Glutamatergic neuron (in vitro differentiated cells): ENCODE results near the gene ERG28. TPM values are rescaled to one million over a fixed set of nuclear protein-coding genes. Genes with fewer than 3 reads are reported as not detected.

Source experiments
- DNase-seq: peaks from one replicate; pipeline ENCODE4 v3.0.0; 2022
- H3K27ac Mint-ChIP-seq: one replicate; pipeline ENCODE4 v1.8.0; 2020; ENCODE audit warnings: mild to moderate bottlenecking, mixed read lengths, inconsistent platforms; ENCODE audit not compliant: unreplicated experiment
- H3K27me3 Mint-ChIP-seq: one replicate; pipeline ENCODE4 v1.8.0; 2020; ENCODE audit warnings: mild to moderate bottlenecking, moderate library complexity, mixed read lengths, inconsistent platforms; ENCODE audit not compliant: unreplicated experiment
- H3K36me3 Mint-ChIP-seq: one replicate; pipeline ENCODE4 v1.8.0; 2020; ENCODE audit warnings: mild to moderate bottlenecking, mixed read lengths, inconsistent platforms; ENCODE audit not compliant: unreplicated experiment
- H3K4me1 Mint-ChIP-seq: one replicate; pipeline ENCODE4 v1.8.0; 2020; ENCODE audit warnings: mild to moderate bottlenecking, low read depth, mixed read lengths, inconsistent platforms; ENCODE audit not compliant: unreplicated experiment
- H3K4me3 Mint-ChIP-seq: one replicate; pipeline ENCODE4 v1.8.0; 2020; ENCODE audit warnings: mild to moderate bottlenecking, mixed read lengths, inconsistent platforms; ENCODE audit not compliant: unreplicated experiment
- H3K9me3 Mint-ChIP-seq: one replicate; pipeline ENCODE4 v1.8.0; 2020; ENCODE audit warnings: mild to moderate bottlenecking, moderate library complexity, mixed read lengths, inconsistent platforms; ENCODE audit not compliant: unreplicated experiment
- long read RNA-seq: library from polyadenylated mRNA; unstranded; transcript quantifications from one replicate; pipeline ENCODE4 v2.0.0, GENCODE V29; 2020; ENCODE audit not compliant: unreplicated experiment
- total RNA-seq: library from RNA; stranded (reverse); fragmentation: NEBNext Ultra II Directional; extraction: Animal tissue kit (Norgen Biotek cat#: 25700); gene quantifications from one replicate; pipeline ENCODE4 v1.2.1, GENCODE V29; 2021; ENCODE audit not compliant: unreplicated experiment
- TF ChIP-seq, protein P1 (sequence below): fragments of 200-600 bp; sonication (generic); IDR thresholded peaks from one replicate; pipeline ENCODE4 v1.5.0; 2021; ENCODE audit not compliant: partially characterized antibody, unreplicated experiment

The ERG28 gene
- 16.2 TPM for total RNA-seq
- long read RNA-seq, transcript ERG28-201 (5 exons, 2,633 nt), result major isoform, 37 of 47 reads
- long read RNA-seq, partial matches to known transcripts, result 3 of 47 reads
- long read RNA-seq, other reads (novel, unspliced or antisense), result 7 of 47 reads

GRCh38 chr14:75660630-75661498 is at the start of gene ERG28, which contains the start of gene TTLL5:
Gene ERG28, minus strand, starts transcription at chr14:75660876. Its CDS starts 3,374 bp downstream, at chr14:75657502.
Gene TTLL5, plus strand, starts transcription at chr14:75661246. Its CDS starts 1,904 bp downstream, at chr14:75663150.
- Mint-ChIP-seq H3K9me3 (peaks cover 5% of the 10 kb centered on the region), H3K27me3 (no peaks in the 10 kb centered on the region), H3K36me3 (no peaks in the 10 kb centered on the region), H3K27ac (peak within 1 kb of the TSS; percentile 89), H3K4me1 (peaks cover 8% of the 10 kb centered on the region), H3K4me3 (peak within 1 kb of the TSS; percentile 97)
- peak; percentile 95 for DNase-seq
- TF ChIP-seq, protein P1, sequence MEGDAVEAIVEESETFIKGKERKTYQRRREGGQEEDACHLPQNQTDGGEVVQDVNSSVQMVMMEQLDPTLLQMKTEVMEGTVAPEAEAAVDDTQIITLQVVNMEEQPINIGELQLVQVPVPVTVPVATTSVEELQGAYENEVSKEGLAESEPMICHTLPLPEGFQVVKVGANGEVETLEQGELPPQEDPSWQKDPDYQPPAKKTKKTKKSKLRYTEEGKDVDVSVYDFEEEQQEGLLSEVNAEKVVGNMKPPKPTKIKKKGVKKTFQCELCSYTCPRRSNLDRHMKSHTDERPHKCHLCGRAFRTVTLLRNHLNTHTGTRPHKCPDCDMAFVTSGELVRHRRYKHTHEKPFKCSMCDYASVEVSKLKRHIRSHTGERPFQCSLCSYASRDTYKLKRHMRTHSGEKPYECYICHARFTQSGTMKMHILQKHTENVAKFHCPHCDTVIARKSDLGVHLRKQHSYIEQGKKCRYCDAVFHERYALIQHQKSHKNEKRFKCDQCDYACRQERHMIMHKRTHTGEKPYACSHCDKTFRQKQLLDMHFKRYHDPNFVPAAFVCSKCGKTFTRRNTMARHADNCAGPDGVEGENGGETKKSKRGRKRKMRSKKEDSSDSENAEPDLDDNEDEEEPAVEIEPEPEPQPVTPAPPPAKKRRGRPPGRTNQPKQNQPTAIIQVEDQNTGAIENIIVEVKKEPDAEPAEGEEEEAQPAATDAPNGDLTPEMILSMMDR, result no peak

DNA sequence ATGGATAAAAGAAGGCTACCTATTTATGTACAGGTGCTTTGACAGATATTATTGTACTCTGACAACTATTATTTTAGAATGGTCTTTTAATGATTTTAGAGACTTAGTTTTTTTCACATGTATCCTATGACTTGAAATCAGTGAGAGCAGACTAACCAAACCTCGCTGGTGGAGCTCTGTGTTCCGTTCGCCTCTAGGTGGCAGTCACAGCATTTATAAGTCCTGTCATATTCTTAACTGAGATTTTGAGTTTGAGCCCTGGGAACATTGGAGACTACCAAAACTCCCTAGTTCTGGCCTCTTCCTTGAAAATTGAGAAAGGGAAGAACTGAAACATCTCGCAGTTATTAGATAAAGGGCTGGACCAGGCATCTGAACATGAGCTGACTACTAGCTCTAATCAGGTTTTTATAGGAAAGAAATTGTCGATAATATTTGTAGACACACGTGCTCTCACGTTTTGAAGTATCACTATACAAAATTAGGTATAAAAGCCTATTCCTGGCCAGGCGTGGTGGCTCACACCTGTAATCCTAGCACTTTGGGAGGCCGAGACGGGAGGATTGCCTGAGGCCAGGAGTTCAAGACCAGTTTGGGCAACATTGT is 48.6 kb upstream of the ERG28 start:
- TF ChIP-seq, protein P1, result peak; percentile 77

GRCh38 chr14:75705014-75705413 is 44.3 kb upstream of the ERG28 start:
- Mint-ChIP-seq H3K36me3 (no peaks in the 10 kb centered on the region), H3K27me3 (no peaks in the 10 kb centered on the region), H3K4me1 (no peaks in the 10 kb centered on the region)

More for the DNA sequence above, 48.6 kb upstream of the ERG28 start:
- peak; percentile 70 for DNase-seq
- Mint-ChIP-seq H3K27ac (no peak overlapping the region), H3K4me3 (no peak overlapping the region), H3K27me3 (no peaks in the 10 kb centered on the region), H3K36me3 (no peaks in the 10 kb centered on the region), H3K4me1 (no peaks in the 10 kb centered on the region), H3K9me3 (no peaks in the 10 kb centered on the region)

GRCh38 chr14:75703467-75703866 is 42.8 kb upstream of the ERG28 start:
- Mint-ChIP-seq H3K27ac (no peak overlapping the region), H3K4me1 (no peaks in the 10 kb centered on the region), H3K4me3 (no peak overlapping the region), H3K36me3 (no peaks in the 10 kb centered on the region), H3K9me3 (no peaks in the 10 kb centered on the region), H3K27me3 (no peaks in the 10 kb centered on the region)
- TF ChIP-seq, protein P1, result no peak
- DNase-seq, result no peak

More at GRCh38 chr14:75705014-75705413, 44.3 kb upstream of the ERG28 start:
- DNase-seq, result no peak
- TF ChIP-seq, protein P1, result no peak
- Mint-ChIP-seq H3K4me3 (no peak overlapping the region), H3K9me3 (no peaks in the 10 kb centered on the region), H3K27ac (no peak overlapping the region)
